ENCODE measurements around the gene TSPYL1.

TSPYL1 gene

GRCh38 chr6:116255246-116255800 lies 24.4 kb downstream of the TSPYL1 start:
- DNase-seq = no peak

GRCh38 chr6:116254297-116255056 lies 25.3 kb downstream of the TSPYL1 start:
- no peak for DNase-seq

GRCh38 chr6:116253505-116254296 lies 26.0 kb downstream of the TSPYL1 start, which contains the start of gene TSPYL4:
TSPYL4 (minus strand) TSS chr6:116254075; CDS start chr6:116254008, 67 bp downstream.
- peak; percentile 98 for DNase-seq

- DNase-seq = no peak
Observed at GRCh38 chr6:116253188-116253504, 26.6 kb downstream of the TSPYL1 start.

GRCh38 chr6:116251568-116252384 lies 28.0 kb downstream of the TSPYL1 start:
- DNase-seq = peak; percentile 96

- no peak for DNase-seq
Observed at GRCh38 chr6:116248577-116248976, 31.2 kb downstream of the TSPYL1 start.

- no peak for DNase-seq
Observed at GRCh38 chr6:116247285-116247684, 32.4 kb downstream of the TSPYL1 start.

GRCh38 chr6:116246089-116246488 lies 33.6 kb downstream of the TSPYL1 start:
- peak; percentile 67 for DNase-seq

- DNase-seq = no peak
Observed at GRCh38 chr6:116244284-116244683, 35.4 kb downstream of the TSPYL1 start.

- DNase-seq = no peak
Observed at GRCh38 chr6:116239856-116240255, 39.9 kb downstream of the TSPYL1 start.

GRCh38 chr6:116239256-116239655 lies 40.5 kb downstream of the TSPYL1 start:
- DNase-seq = no peak

GRCh38 chr6:116238083-116238482 lies 41.6 kb downstream of the TSPYL1 start:
- DNase-seq = no peak

- DNase-seq = no peak
Observed at GRCh38 chr6:116234689-116235088, 45.0 kb downstream of the TSPYL1 start.

GRCh38 chr6:116229287-116229913 lies 50.3 kb downstream of the TSPYL1 start:
- peak; percentile 95 for DNase-seq

Data from fibroblast of skin of right quadriceps (primary cell).